K562 (cell line): ENCODE data around the gene IL4I1. TPM values are rescaled to one million over a fixed set of nuclear protein-coding genes. Genes with fewer than 3 reads are reported as not detected.
A peak's percentile ranks its signal among the peaks of the same experiment; 100 is the strongest.

ENCODE experiments used
- CBX1 ChIP-seq: sonication (generic); IDR thresholded peaks from 2 replicates; pipeline ENCODE4 v1.6.1; 2016; ENCODE audit warnings: antibody characterized with exemption, low read depth, mild to moderate bottlenecking
- CBX5 ChIP-seq: IDR thresholded peaks from 2 replicates; pipeline ENCODE4 v1.6.1; 2014; ENCODE audit warnings: low read depth, borderline replicate concordance
- ELF4 ChIP-seq: fragments of 450-650 bp; formaldehyde crosslinking; IDR thresholded peaks from 2 replicates; pipeline ENCODE4 v1.4.0; 2022; ENCODE audit warnings: missing genetic modification characterization
- ESRRA ChIP-seq: fragments of 450-650 bp; IDR thresholded peaks from 2 replicates; pipeline ENCODE4 v1.6.1; 2014; ENCODE audit warnings: low read depth, mild to moderate bottlenecking, moderate library complexity, borderline replicate concordance
- FUS ChIP-seq: fragments of 200-400 bp; formaldehyde crosslinking; optimal IDR thresholded peaks from 2 replicates; pipeline ENCODE3; 2017; ENCODE audit warnings: low read depth, low read length
- HEY1 ChIP-seq: fragments of 250-450 bp; sonication (Bioruptor Pico); IDR thresholded peaks from 2 replicates; pipeline ENCODE4 v1.5.0; 2020; ENCODE audit warnings: mild to moderate bottlenecking, moderate library complexity, borderline replicate concordance
- HLTF ChIP-seq: fragments of 450-650 bp; IDR thresholded peaks from 2 replicates; pipeline ENCODE4 v1.6.1; 2016
- HOXB6 ChIP-seq: fragments of 250-450 bp; sonication (Bioruptor Pico); IDR thresholded peaks from 2 replicates; pipeline ENCODE4 v1.5.1; 2022; ENCODE audit warnings: mild to moderate bottlenecking, borderline replicate concordance
- MAFG ChIP-seq: fragments of 450-650 bp; conservative IDR thresholded peaks from 2 replicates; pipeline ENCODE4 v1.6.1; 2016; ENCODE audit warnings: missing genetic modification characterization, missing compliant biosample characterization
- MYNN ChIP-seq, 2 experiments: sonication (generic); formaldehyde crosslinking in 1 of 2; IDR thresholded peaks; 2 replicates each; pipeline versions ENCODE4 v1.5.0 to v1.6.1; 2016 to 2020; ENCODE audit warnings: antibody characterized with exemption in 1 of 2, missing genetic modification reagents in 1 of 2
- NR2C2 ChIP-seq, 2 experiments: fragments of 200-800 bp in 1 of 2; sonication (Bioruptor generic) in 1 of 2; sonication (generic) in 1 of 2; formaldehyde crosslinking in 1 of 2; IDR thresholded peaks; 2 replicates each; pipeline versions ENCODE4 v1.6.1 to v1.8.0; 2016 to 2022; ENCODE audit warnings: mild to moderate bottlenecking in 1 of 2, missing compliant biosample characterization in 1 of 2, missing genetic modification characterization in 1 of 2, missing genetic modification reagents in 1 of 2
- RBM25 ChIP-seq: fragments of 200-400 bp; formaldehyde crosslinking; IDR thresholded peaks from 2 replicates; pipeline ENCODE4 v1.6.1; 2018; ENCODE audit warnings: low read length, low read depth, moderate library complexity; ENCODE audit not compliant: severe bottlenecking
- SIN3A ChIP-seq, 2 experiments: fragments of 150-350 bp in 1 of 2; IDR thresholded peaks; 2 replicates each; pipeline ENCODE4 v1.6.1; 2011 to 2016; ENCODE audit warnings: borderline replicate concordance in 2 of 2, low read depth in 2 of 2, low read length in 2 of 2, mild to moderate bottlenecking in 2 of 2, moderate library complexity in 2 of 2; ENCODE audit not compliant: control insufficient read depth in 1 of 2
- SMAD3 ChIP-seq: fragments of 450-650 bp; formaldehyde crosslinking; conservative IDR thresholded peaks from 2 replicates; pipeline ENCODE4 v1.4.0; 2020; ENCODE audit warnings: mild to moderate bottlenecking
- SMARCC2 ChIP-seq: fragments of 450-650 bp; IDR thresholded peaks from 2 replicates; pipeline ENCODE4 v1.6.1; 2017; ENCODE audit warnings: antibody characterized with exemption, moderate library complexity, mild to moderate bottlenecking, low read depth
- SRSF3 ChIP-seq: fragments of 200-400 bp; formaldehyde crosslinking; IDR thresholded peaks from 2 replicates; pipeline ENCODE4 v1.6.1; 2016; ENCODE audit warnings: mild to moderate bottlenecking, low read length, moderate library complexity; ENCODE audit not compliant: insufficient read depth
- SUPT5H ChIP-seq: fragments of 450-650 bp; IDR thresholded peaks from 2 replicates; pipeline ENCODE4 v1.6.1; 2016
- TARDBP ChIP-seq: fragments of 450-650 bp; IDR thresholded peaks from 2 replicates; pipeline ENCODE4 v1.6.1; 2016
- TEAD1 ChIP-seq, 2 experiments: fragments of 450-650 bp in 1 of 2; sonication (generic) in 1 of 2; formaldehyde crosslinking; IDR thresholded peaks; 2 replicates each; pipeline versions ENCODE4 v1.4.0 to v1.8.0; 2020 to 2022; ENCODE audit warnings: mild to moderate bottlenecking in 2 of 2, missing genetic modification reagents in 1 of 2
- XRCC3 ChIP-seq: fragments of 450-650 bp; IDR thresholded peaks from 2 replicates; pipeline ENCODE4 v1.6.1; 2017; ENCODE audit warnings: mild to moderate bottlenecking, moderate library complexity
- ZBTB17 ChIP-seq: fragments of 450-650 bp; formaldehyde crosslinking; IDR thresholded peaks from 2 replicates; pipeline ENCODE4 v1.4.0; 2020; ENCODE audit warnings: mild to moderate bottlenecking
- ZFPM2 ChIP-seq: fragments of 250-450 bp; sonication (Bioruptor Pico); IDR thresholded peaks from 2 replicates; pipeline ENCODE4 v1.5.1; 2022; ENCODE audit warnings: mild to moderate bottlenecking
- ZNF3 ChIP-seq: fragments of 250-450 bp; sonication (Bioruptor Pico); IDR thresholded peaks from 2 replicates; pipeline ENCODE4 v1.5.0; 2021; ENCODE audit warnings: mild to moderate bottlenecking, moderate library complexity
- ZNF561 ChIP-seq: fragments of 450-650 bp; formaldehyde crosslinking; conservative IDR thresholded peaks from 2 replicates; pipeline ENCODE4 v1.4.0; 2020; ENCODE audit warnings: mild to moderate bottlenecking, moderate library complexity
- ZNF717 ChIP-seq: fragments of 250-450 bp; sonication (Bioruptor Pico); IDR thresholded peaks from 2 replicates; pipeline ENCODE4 v1.5.0; 2021
- polyA plus RNA-seq, 8 experiments: library from polyadenylated mRNA; depleted of rRNA in 4 of 8; stranded (reverse) in 5 of 8; unstranded in 3 of 8; fragments of >200 nt; fragmentation: Nextera tagmentation in 2 of 8; fragmentation: Illumina TruSeq in 1 of 8; extraction: Ambion mirVana in 2 of 8; extraction: Trizol in 1 of 8; gene quantifications; 2 replicates each; pipeline versions ENCODE4 v1.2.1 to v1.2.3, GENCODE V29; 2011 to 2014; ENCODE audit warnings: inconsistent platforms in 1 of 8, missing spikeins in 1 of 8
- total RNA-seq, 7 experiments: library from RNA; depleted of rRNA in 6 of 7; stranded (reverse); fragments of >200 nt in 6 of 7; fragmentation: Illumina TruSeq in 2 of 7; extraction: Trizol in 2 of 7; gene quantifications; 2 replicates each; pipeline versions ENCODE4 v1.2.1 to v1.2.3, GENCODE V29; 2011 to 2021; ENCODE audit warnings: low replicate concordance in 1 of 7
- TF ChIP-seq, protein P1 (sequence below), 2 experiments: fragments of 450-650 bp in 1 of 2; sonication (generic) in 1 of 2; formaldehyde crosslinking; conservative IDR thresholded peaks; 2 replicates each; pipeline versions ENCODE4 v1.4.0 to v1.8.1; 2020 to 2022; ENCODE audit warnings: mild to moderate bottlenecking in 1 of 2, missing genetic modification reagents in 1 of 2
- TF ChIP-seq, protein P2 (sequence below): fragments of 450-650 bp; IDR thresholded peaks from 2 replicates; pipeline ENCODE4 v1.7.1; 2018; ENCODE audit warnings: mild to moderate bottlenecking, low read depth; ENCODE audit not compliant: partially characterized antibody

The IL4I1 gene
- total and polyA plus RNA-seq, 9 of the 15 experiments (the other 6 are each of a cell fraction or from before 2014, with no cell fraction given): 0.06 to 0.95 (median 0.43) TPM; not detected in 2

GRCh38 chr19:49933643-49934042 is 37.0 kb upstream of the IL4I1 start (continued):
- TF ChIP-seq XRCC3: no peak
- peak; percentile 13; the same call in 1 of the 2 replicates for TF ChIP-seq MYNN (IDR thresholded peaks at IDR 0.05)
- TF ChIP-seq MYNN (CRISPR knock-in tag; IDR thresholded peaks at IDR 0.05): no peak
- TF ChIP-seq ZNF3 (CRISPR knock-in tag): peak; percentile 50; the same call in 1 of the 2 replicates
- TF ChIP-seq TARDBP: peak; percentile 63; the same call in 1 of the 2 replicates
- peak; percentile 93 for TF ChIP-seq ESRRA
- TF ChIP-seq SUPT5H: peak; percentile 59
- peak; percentile 86 for TF ChIP-seq SMAD3 (CRISPR knock-in tag)
- no peak for TF ChIP-seq NR2C2 (CRISPR knock-in tag; IDR thresholded peaks at IDR 0.05)
- no peak for TF ChIP-seq NR2C2 (tag; IDR thresholded peaks at IDR 0.05)
- peak in 1 of 2 experiments; percentile 66; a peak in 1 of 4 replicates for TF ChIP-seq TEAD1 (CRISPR knock-in tag; IDR thresholded peaks at IDR 0.05)
- TF ChIP-seq, protein P1, sequence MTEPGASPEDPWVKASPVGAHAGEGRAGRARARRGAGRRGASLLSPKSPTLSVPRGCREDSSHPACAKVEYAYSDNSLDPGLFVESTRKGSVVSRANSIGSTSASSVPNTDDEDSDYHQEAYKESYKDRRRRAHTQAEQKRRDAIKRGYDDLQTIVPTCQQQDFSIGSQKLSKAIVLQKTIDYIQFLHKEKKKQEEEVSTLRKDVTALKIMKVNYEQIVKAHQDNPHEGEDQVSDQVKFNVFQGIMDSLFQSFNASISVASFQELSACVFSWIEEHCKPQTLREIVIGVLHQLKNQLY (CRISPR knock-in tag; conservative IDR thresholded peaks at IDR 0.05): peak in 1 of 2 experiments; percentile 49; a peak in 1 of 4 replicates
- no peak for TF ChIP-seq MAFG (tag)
- no peak for TF ChIP-seq CBX5
- TF ChIP-seq FUS: no peak
- TF ChIP-seq ZFPM2 (CRISPR knock-in tag): peak; percentile 93; the same call in 1 of the 2 replicates
- TF ChIP-seq HEY1 (CRISPR knock-in tag): 0 out of 2 replicates have a peak, but pooled peaks have one; percentile 10
- TF ChIP-seq CBX1: 0 out of 2 replicates have a peak, but pooled peaks have one; percentile 40
- TF ChIP-seq ZBTB17 (CRISPR knock-in tag): peak; percentile 77
- 0 out of 2 replicates have a peak, but pooled peaks have one; percentile 21 for TF ChIP-seq ZNF717
- peak; percentile 98 for TF ChIP-seq ELF4 (CRISPR knock-in tag)
- TF ChIP-seq RBM25: no peak
- no peak for TF ChIP-seq SMARCC2
- TF ChIP-seq HLTF: no peak
- TF ChIP-seq ZNF561 (CRISPR knock-in tag): peak; percentile 81; the same call in 1 of the 2 replicates
- TF ChIP-seq, protein P2, sequence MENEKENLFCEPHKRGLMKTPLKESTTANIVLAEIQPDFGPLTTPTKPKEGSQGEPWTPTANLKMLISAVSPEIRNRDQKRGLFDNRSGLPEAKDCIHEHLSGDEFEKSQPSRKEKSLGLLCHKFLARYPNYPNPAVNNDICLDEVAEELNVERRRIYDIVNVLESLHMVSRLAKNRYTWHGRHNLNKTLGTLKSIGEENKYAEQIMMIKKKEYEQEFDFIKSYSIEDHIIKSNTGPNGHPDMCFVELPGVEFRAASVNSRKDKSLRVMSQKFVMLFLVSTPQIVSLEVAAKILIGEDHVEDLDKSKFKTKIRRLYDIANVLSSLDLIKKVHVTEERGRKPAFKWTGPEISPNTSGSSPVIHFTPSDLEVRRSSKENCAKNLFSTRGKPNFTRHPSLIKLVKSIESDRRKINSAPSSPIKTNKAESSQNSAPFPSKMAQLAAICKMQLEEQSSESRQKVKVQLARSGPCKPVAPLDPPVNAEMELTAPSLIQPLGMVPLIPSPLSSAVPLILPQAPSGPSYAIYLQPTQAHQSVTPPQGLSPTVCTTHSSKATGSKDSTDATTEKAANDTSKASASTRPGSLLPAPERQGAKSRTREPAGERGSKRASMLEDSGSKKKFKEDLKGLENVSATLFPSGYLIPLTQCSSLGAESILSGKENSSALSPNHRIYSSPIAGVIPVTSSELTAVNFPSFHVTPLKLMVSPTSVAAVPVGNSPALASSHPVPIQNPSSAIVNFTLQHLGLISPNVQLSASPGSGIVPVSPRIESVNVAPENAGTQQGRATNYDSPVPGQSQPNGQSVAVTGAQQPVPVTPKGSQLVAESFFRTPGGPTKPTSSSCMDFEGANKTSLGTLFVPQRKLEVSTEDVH: peak; percentile 87
- no peak for TF ChIP-seq SIN3A (IDR thresholded peaks at IDR 0.05; ENCODE audit: borderline replicate concordance in 2 of 2, control insufficient read depth in 1 of 2, low read depth in 2 of 2, low read length in 2 of 2)
- no peak for TF ChIP-seq SRSF3
- peak; percentile 96 for TF ChIP-seq HOXB6
